Endothelial cell of umbilical vein (primary cell): Measurements from ENCODE around the gene NBEAL1.
"Not testable (repeated sequence)": the region's sequence is repeated elsewhere in the genome, so short reads cannot be mapped to it uniquely, and the experiment has no call there.

Source experiments
- CTCF ChIP-seq, 2 donors: IDR thresholded peaks; 1 replicate in 1 of 2; 2 replicates in 1 of 2; pipeline ENCODE4 v1.5.1; 2011; ENCODE audit warnings: low read length in 2 of 2, mild to moderate bottlenecking in 2 of 2, moderate library complexity in 2 of 2, control low read depth in 1 of 2, inconsistent platforms in 1 of 2, low read depth in 1 of 2; ENCODE audit not compliant: insufficient read depth in 1 of 2; ENCODE audit errors: extremely low read depth in 1 of 2
- EZH2 ChIP-seq: IDR thresholded peaks from 2 replicates; pipeline ENCODE4 v1.6.1; 2012; ENCODE audit warnings: borderline replicate concordance, low read depth, mild to moderate bottlenecking, moderate library complexity, low read length, inconsistent platforms; ENCODE audit not compliant: severe bottlenecking
- FOS ChIP-seq: IDR thresholded peaks from 2 replicates; pipeline ENCODE4 v1.6.1; 2011; ENCODE audit warnings: mild to moderate bottlenecking, low read length, moderate library complexity, borderline replicate concordance; ENCODE audit not compliant: insufficient read depth
- GATA2 ChIP-seq: IDR thresholded peaks from 2 replicates; pipeline ENCODE4 v1.7.0; 2011; ENCODE audit warnings: low read depth, mild to moderate bottlenecking, moderate library complexity, mixed read lengths, low read length; ENCODE audit not compliant: insufficient read length, insufficient read depth
- MAX ChIP-seq: IDR thresholded peaks from 2 replicates; pipeline ENCODE4 v1.6.1; 2011; ENCODE audit not compliant: insufficient read depth, insufficient read length
- POLR2A ChIP-seq: IDR thresholded peaks from 2 replicates; pipeline ENCODE4 v1.6.1; 2012; ENCODE audit warnings: low read depth, mild to moderate bottlenecking, control low read depth, low read length
- POLR2AphosphoS5 ChIP-seq: IDR thresholded peaks from 2 replicates; pipeline ENCODE4 v1.6.1; 2012; ENCODE audit warnings: low read depth, mild to moderate bottlenecking, control low read depth, low read length, moderate library complexity; ENCODE audit not compliant: insufficient read depth

GRCh38 chr2:203190547-203190946 is 175.9 kb downstream of the NBEAL1 start:
- not testable (repeated sequence) for TF ChIP-seq POLR2A; CTCF (IDR thresholded peaks at IDR 0.05; ENCODE audit: extremely low read depth in 1 of 2, insufficient read depth in 1 of 2, low read depth in 1 of 2, low read length in 2 of 2); POLR2AphosphoS5; FOS; GATA2; MAX; EZH2
